Esophagus squamous epithelium (tissue), 5 donors: ENCODE results near the gene LAPTM5. TPM values are rescaled to one million over a fixed set of nuclear protein-coding genes. Genes with fewer than 3 reads are reported as not detected.
A peak's percentile ranks its signal among the peaks of the same experiment; 100 is the strongest.

ENCODE experiments used
- DNase-seq: peaks from one replicate; lab custom pipeline; 2025; lab: John Stamatoyannopoulos, UW
- H3K27ac ChIP-seq, 4 donors: fragments of 200-600 bp; sonication (generic); one replicate each; pipeline ENCODE4 v1.5.1; 2016 to 2019; ENCODE audit warnings: mild to moderate bottlenecking in 1 of 4
- H3K27me3 ChIP-seq, 4 donors: fragments of 200-600 bp; sonication (generic); 1 replicate in 3 of 4; 2 replicates in 1 of 4; pipeline versions ENCODE4 v1.5.1 to v1.6.0; 2017 to 2021; ENCODE audit warnings: antibody characterized with exemption in 1 of 4
- H3K36me3 ChIP-seq, 3 donors: fragments of 200-600 bp; sonication (generic); one replicate each; pipeline ENCODE4 v1.5.1; 2016 to 2019
- H3K4me1 ChIP-seq, 3 donors: fragments of 200-600 bp; sonication (generic); one replicate each; pipeline ENCODE4 v1.5.1; 2017 to 2019
- H3K4me3 ChIP-seq, 4 donors: fragments of 200-600 bp; sonication (generic); 1 replicate in 3 of 4; 2 replicates in 1 of 4; pipeline ENCODE4 v1.5.1; 2016 to 2019; ENCODE audit warnings: mild to moderate bottlenecking in 2 of 4, moderate library complexity in 1 of 4
- H3K9me3 ChIP-seq, 3 donors: fragments of 200-600 bp; sonication (generic); one replicate each; pipeline ENCODE4 v1.5.1; 2016 to 2019
- POLR2A ChIP-seq, 4 donors: fragments of 450-650 bp; IDR thresholded peaks; one replicate each; pipeline ENCODE4 v1.6.1; 2017; ENCODE audit warnings: antibody characterized with exemption in 4 of 4, mild to moderate bottlenecking in 4 of 4, moderate library complexity in 3 of 4
- WGBS, 2 donors: methylation state at CpG; one replicate each; pipeline ENCODE4 v1.1.5; 2018; 5-methylcytosine and 5-hydroxymethylcytosine counted together
- intact Hi-C: fragments of 100-400 bp; cut with DNase I; formaldehyde crosslinking; loops from one replicate; pipeline ENCODE4 v1.15.0; 2022
- total RNA-seq, 4 donors: library from RNA; depleted of rRNA; stranded (reverse); fragments of >200 nt; gene quantifications; one replicate each; pipeline ENCODE4 v1.1.0, GENCODE V29; 2016
- TF ChIP-seq, protein P1 (sequence below), 6 experiments: fragments of 450-650 bp in 4 of 6; fragments of 200-600 bp in 2 of 6; sonication (generic) in 2 of 6; IDR thresholded peaks; one replicate each; pipeline ENCODE4 v1.5.1; 2016 to 2019; ENCODE audit warnings: antibody characterized with exemption in 6 of 6, mild to moderate bottlenecking in 4 of 6, moderate library complexity in 4 of 6
- donor health status: DM: yes; HTN: yes; CAD: no.

LAPTM5 gene
- total RNA-seq, 4 donors from 2014 or later = 6.3 to 53.4 (median 24.6) TPM

DNA sequence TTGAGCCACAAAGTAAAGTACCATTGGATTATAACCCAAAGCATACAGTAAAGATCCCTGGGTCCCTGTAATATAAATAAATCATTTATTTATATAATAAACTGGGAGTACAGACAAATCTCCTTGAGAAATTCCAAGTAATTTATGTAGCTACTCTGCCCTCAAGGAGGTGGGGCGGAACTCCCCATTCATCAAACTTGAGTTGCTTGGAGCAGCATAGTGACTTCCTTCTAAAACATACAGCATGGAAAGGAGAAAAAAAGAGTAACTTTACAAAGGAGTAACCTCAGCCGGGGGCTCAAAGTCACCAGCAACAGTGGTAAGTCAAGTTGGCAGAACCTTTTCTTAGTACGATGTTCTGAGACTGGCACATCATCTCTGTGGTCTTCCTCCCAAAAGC is 4.5 kb downstream of the LAPTM5 start:
- intact Hi-C loops = no loop called here
- no peak for DNase-seq
- TF ChIP-seq, protein P1, sequence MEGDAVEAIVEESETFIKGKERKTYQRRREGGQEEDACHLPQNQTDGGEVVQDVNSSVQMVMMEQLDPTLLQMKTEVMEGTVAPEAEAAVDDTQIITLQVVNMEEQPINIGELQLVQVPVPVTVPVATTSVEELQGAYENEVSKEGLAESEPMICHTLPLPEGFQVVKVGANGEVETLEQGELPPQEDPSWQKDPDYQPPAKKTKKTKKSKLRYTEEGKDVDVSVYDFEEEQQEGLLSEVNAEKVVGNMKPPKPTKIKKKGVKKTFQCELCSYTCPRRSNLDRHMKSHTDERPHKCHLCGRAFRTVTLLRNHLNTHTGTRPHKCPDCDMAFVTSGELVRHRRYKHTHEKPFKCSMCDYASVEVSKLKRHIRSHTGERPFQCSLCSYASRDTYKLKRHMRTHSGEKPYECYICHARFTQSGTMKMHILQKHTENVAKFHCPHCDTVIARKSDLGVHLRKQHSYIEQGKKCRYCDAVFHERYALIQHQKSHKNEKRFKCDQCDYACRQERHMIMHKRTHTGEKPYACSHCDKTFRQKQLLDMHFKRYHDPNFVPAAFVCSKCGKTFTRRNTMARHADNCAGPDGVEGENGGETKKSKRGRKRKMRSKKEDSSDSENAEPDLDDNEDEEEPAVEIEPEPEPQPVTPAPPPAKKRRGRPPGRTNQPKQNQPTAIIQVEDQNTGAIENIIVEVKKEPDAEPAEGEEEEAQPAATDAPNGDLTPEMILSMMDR (IDR thresholded peaks at IDR 0.05) = no peak
- no peak for TF ChIP-seq POLR2A (IDR thresholded peaks at IDR 0.05)
- no peaks in the 10 kb centered on the region for H3K27me3 ChIP-seq
- H3K9me3 ChIP-seq = no peaks in the 10 kb centered on the region
- 54 to 63% methylated on average over 3 of the region's 3 CpGs for WGBS, 2 donors
- H3K4me3 ChIP-seq = peak overlapping the region in 1 of 4 donors; percentile 64
- H3K27ac ChIP-seq = peak overlapping the region in 3 of 4 donors; percentile 20 to 85 (median 58)
- H3K36me3 ChIP-seq = no peaks in the 10 kb centered on the region
- peaks cover 27 to 61% (median 29%) of the 10 kb centered on the region in 3 donors for H3K4me1 ChIP-seq

DNA sequence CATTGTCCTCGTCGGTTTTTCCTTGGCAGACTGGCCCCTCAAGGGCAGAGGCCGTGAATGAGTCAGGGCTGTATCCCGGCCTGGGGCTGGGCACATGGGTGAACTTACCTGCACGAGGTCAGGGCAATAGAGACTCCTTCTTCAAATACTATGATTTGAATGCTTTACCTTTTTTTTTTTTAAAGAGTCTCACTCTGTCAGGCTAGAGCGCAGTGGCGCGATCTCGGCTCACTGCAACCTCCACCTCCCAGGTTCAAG is 5.0 kb downstream of the LAPTM5 start:
- WGBS, 2 donors = 72 to 76% methylated on average over 8 to 9 of the region's 9 CpGs
- no peak for DNase-seq
- Histone ChIP-seq H3K4me1 (peaks cover 32 to 61% (median 34%) of the 10 kb centered on the region in 3 donors), H3K27me3 (no peaks in the 10 kb centered on the region), H3K9me3 (no peaks in the 10 kb centered on the region), H3K36me3 (no peaks in the 10 kb centered on the region), H3K4me3 (no peak overlapping the region), H3K27ac (peak overlapping the region in 2 of 4 donors; percentile 25 to 33)
- TF ChIP-seq POLR2A (IDR thresholded peaks at IDR 0.05) = no peak
- TF ChIP-seq, protein P1 (IDR thresholded peaks at IDR 0.05) = no peak
- intact Hi-C loops = no loop called here

DNA sequence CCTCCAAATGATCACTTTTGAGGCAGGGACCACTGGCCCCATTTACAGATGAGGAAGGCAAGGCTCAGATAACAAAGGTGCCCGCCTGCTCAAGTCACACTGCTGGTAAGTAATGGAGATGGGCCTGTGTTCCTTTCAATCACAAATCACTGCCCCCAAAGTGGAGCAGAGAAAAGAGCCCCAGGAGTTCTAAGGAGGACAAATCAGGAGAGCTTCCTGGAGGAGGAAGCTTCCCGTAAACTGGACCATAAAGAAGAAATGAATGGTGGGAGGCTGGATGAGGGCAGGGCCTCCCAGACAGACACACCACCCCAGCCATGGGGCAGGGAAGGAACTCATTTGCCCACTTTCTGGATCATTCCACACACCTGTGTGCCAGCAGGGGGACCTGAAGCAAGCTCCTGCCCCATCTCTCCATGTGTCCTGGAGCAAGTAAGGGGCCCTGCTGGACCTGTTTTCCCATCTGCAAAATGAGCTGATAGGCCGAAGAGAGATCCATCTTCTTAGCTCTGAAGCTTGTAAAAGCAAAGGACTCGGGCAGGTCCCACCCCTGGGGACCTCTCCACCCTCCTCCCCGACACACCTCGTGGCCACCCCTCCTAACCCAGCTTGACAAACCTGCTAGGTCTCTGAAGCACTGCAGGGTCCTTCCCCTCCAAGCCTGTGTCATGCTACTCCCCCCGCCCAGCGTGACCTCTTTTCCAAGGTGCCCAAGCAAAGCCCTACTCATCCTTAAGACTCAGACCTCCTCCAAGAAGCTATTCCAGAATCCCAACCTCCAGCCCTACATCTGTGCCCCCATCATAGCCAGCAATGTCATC is 5.5 kb downstream of the LAPTM5 start:
- no peak for DNase-seq
- Histone ChIP-seq H3K27ac (peak overlapping the region in 2 of 4 donors; percentile 25 to 66), H3K4me3 (no peak overlapping the region), H3K9me3 (no peaks in the 10 kb centered on the region), H3K4me1 (peaks cover 32 to 66% (median 33%) of the 10 kb centered on the region in 3 donors), H3K36me3 (no peaks in the 10 kb centered on the region), H3K27me3 (no peaks in the 10 kb centered on the region)
- WGBS, 2 donors = 82 to 84% methylated on average over 3 to 6 of the region's 8 CpGs
- TF ChIP-seq, protein P1 (IDR thresholded peaks at IDR 0.05) = no peak
- TF ChIP-seq POLR2A (IDR thresholded peaks at IDR 0.05) = no peak
- intact Hi-C loops = no loop called here

DNA sequence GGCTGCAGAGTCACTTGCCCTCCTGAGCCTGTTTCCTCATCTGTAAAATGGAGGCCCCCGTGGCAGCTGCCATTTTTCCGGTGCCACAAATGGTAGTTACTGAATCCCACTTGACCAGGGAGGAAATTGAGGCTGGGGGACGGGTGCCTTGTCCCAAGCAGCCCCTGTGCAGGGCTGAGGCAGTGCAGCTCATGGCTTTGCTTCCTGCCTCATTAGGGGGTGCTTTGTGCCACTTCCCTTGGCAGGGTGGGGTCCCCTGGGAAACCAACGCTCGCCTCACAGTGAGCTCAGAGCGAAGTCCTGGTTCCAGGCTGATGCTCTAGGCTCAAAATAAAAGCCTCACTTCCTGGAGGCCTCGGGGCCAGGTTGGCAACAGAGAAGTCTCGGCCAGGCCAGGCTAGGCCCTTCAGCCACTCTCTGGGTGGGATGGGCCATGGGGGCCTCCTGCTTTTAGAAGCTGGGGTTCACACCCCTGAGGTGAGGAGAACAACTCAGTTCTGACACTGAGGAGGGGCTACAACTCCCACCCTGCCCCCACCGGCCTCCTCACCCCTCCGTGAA is 6.8 kb downstream of the LAPTM5 start:
- H3K27me3 ChIP-seq = no peaks in the 10 kb centered on the region
- 48 to 68% methylated on average over 3 to 5 of the region's 10 CpGs for WGBS, 2 donors
- no peak overlapping the region for H3K4me3 ChIP-seq
- DNase-seq = no peak
- H3K27ac ChIP-seq = peak overlapping the region; percentile 13 to 66 (median 46)
- peaks cover 29 to 75% (median 32%) of the 10 kb centered on the region in 3 donors for H3K4me1 ChIP-seq
- H3K36me3 ChIP-seq = no peaks in the 10 kb centered on the region
- TF ChIP-seq, protein P1 (IDR thresholded peaks at IDR 0.05) = no peak
- TF ChIP-seq POLR2A (IDR thresholded peaks at IDR 0.05) = peak in 1 of 4 donors; percentile 52
- H3K9me3 ChIP-seq = no peaks in the 10 kb centered on the region
- intact Hi-C loops = no loop called here
